GM18873 (cell line): ENCODE results near the gene CNTN1.

ENCODE experiments used
- ATAC-seq: cut with Tn5 transposase; IDR thresholded peaks from one replicate; pipeline ENCODE4 v1.9.1; 2021; ENCODE audit warnings: mild to moderate bottlenecking, moderate library complexity, moderate number of reproducible peaks; ENCODE audit not compliant: unreplicated experiment, low FRiP score

CNTN1 gene

DNA sequence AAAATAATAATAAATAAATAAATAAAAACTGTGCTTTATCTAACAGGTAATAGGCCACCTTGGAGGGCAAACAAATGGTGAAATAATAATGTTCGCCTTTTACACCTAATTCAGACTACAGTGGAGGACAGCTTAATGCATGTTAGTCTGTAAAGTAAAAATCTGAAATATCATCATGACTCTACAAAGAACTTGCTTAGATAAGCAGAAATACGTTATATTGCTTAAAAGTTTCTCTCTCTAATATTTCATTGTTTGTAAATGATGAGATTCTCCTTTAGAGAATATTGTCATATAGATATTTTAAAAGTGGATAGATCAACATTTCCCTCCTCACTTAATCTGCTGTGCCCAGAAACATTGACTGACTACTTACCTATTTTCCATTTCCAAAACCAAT is 397.2 kb downstream of the CNTN1 start:
- no peak for ATAC-seq

DNA sequence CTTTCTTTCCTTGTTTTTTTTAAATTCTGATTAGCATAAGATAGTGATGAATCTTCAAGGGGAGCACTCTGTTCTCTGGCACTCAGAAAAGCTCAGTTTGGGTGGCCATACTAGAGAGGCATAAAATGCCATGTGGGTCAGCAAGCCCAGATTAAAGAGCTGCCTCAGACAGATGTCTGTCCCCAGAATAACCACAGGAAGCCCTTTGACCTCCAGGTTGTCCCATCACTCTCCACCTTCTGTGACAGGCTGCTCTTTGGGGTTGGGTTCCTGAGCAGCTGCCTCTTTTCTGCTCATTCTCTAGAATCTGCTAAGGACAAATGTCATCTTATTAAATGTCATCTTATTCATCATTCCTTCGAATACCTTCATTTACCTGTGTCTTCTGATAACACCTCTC is 399.9 kb downstream of the CNTN1 start:
- no peak for ATAC-seq

DNA sequence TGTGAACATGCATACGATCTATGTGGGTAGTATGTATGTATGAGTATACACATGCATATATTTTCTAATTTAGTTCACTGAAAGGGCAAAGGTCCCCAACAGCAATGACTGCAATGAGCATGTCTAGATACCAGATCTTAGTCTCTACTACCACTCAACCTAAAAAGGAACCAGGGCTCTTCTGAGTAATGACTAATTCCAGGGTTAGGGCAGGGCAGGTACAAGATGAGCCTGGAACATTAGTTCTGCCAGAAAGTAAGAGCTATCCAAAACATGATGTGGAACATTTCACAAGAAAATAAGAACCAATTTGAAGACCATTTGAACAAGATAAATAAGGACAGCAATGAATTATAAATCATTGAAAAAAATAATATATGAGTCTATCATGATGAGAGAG is 404.6 kb downstream of the CNTN1 start:
- ATAC-seq: no peak

DNA sequence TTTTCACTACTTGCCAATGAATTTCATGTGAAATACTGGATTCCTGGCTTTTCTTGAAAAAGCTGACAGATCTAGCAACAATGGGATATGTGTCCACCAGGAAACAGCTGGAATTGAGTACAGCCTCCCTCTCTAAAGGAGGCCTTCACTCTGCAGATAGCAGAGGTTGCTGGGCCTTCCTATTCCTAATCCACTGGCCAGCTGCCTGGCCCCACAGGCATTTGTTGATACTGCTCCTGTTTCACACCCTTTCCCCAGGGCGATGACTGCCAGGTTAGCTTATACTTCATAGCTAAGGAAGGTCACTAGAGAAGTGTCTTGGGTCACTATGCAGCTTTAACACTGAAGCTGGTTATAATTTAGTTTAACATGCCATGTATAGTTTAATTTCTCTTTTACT is 408.3 kb downstream of the CNTN1 start:
- no peak for ATAC-seq

DNA sequence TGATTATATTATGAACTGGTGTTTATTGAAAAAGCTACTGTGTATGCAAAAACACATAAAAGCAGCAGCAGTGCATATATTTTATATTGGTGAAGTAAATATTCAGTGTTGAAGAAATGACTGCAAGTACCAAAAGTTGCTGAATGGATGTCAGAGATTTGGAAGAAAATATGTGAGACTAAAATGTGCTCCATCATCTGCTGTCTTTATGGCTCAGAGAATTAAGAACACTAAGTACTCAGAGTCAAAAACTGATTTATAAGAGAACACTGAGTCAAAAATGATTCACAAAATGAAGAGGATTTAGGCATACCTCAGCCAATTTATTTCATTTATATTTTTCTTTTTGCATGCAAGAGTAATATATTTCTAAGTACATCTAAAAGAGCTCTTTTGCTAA is 409.6 kb downstream of the CNTN1 start:
- no peak for ATAC-seq

DNA sequence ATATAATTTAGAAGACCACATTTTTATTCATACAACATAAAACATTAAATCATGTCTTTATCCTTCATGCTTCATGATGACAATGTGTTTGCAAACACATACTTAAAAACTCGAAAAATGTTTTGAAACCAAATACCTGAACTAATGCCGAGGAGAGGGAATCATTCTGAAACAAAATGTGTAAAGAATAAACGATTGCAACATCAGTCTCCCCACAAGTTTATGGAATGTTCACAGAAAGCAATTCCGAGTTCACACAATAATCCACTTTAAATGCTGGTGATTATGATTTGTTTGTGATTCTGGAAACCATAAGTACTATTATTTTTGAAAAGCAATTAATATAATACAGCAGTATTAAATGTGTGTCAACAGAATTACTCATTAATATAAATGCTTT is 411.4 kb downstream of the CNTN1 start:
- ATAC-seq: no peak

DNA sequence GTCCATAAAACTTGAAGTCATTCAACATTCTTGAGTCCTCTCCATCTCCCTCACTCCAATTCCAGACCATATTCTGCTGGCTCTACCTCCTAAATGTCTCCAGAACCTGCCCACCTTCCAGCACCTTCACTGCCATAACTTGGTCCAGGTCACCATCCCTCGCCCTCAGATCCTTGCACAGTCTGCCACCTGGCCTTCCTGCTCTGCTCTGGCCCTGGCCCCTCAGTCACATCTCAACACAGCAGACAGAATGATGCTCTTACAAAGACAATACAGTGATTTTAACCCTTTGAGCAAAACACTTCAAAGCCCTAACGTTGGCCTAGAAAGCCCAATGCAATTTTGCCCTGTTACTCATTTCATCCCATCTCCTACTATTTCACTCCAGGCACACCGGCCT is 414.1 kb downstream of the CNTN1 start:
- no peak for ATAC-seq

DNA sequence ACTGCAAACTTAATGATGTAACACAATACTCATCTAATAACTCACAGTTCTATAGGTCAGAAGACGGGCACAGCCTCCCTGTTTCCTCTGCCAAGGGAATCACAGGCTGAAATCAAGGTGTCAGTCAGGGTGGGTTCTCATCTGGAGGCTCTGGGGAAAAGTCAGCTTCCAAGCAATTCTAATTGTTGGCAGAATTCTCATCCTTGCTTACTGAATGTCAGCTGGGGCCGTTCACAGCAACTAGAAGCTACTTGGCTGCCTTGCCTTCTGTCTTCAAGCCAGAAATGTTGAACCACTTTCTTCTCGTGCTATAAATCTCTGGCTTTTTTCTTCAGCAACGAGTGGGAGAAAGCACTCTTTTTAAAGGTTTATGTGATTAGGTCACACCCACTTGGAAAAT is 415.8 kb downstream of the CNTN1 start:
- ATAC-seq: no peak

DNA sequence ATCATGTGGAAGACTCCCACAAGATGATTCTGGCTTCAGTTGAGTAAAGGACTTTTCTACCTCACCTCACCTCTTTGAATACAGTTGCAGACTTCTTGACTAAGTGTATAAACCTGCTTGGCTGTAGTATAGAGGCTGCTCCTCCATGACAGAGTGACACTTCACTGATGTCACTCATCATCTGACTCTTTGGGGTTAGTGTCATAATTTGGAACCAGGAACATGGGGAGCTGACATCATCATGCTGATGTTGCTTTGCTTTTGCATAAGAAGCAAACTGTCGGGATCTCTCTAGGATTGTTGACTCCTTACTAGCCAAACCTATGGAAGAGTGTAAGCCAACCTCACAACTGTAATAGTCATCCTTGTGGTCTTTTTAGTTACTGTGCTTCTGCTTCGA is 420.7 kb downstream of the CNTN1 start:
- ATAC-seq: no peak

DNA sequence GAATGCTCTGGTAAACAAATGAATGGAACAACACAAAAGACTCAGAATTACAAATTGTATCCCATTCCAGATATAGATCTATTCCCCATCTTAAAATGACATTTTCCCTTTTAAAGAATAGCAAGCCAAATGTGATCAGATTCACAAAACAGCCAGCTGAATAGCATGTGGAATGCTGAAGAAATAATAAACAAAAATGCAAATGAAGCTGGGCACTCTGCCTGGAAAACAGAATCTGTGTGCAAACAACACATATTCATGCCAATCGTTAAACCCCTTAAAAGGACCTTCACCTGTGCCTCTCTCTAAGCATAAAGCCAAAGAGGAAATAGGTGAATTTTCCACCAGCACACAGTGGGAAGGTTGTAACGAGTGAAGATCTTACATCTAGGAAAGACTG is 428.0 kb downstream of the CNTN1 start:
- ATAC-seq: no peak

DNA sequence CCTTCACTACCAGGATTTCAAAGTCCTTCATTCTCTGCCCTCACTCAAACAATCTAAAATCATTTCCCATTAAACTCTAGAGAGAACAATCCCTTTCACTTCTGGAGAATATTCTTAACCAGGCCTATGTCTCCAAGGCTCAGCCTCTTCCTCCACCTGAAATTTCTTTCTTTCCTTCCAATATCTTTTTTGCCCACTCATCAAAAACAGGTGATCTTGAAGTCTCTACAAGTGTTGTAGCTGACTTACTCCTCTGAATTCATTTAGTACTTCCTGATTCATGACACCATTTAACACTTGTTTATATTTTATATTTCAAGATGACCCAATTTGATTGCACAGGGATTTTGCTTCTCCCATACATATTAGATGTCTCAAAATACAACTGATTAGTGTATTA is 429.1 kb downstream of the CNTN1 start:
- ATAC-seq: no peak
